Panc1 (cell line): Measurements from ENCODE around the gene PCCA. TPM values are rescaled to one million over a fixed set of nuclear protein-coding genes. Genes with fewer than 3 reads are reported as not detected.
"Not testable (repeated sequence)": the region's sequence is repeated elsewhere in the genome, so short reads cannot be mapped to it uniquely, and the experiment has no call there.

Experiments
- ATAC-seq: fragments of 200-7000 bp; cut with Tn5 transposase; 2 replicates; pipeline ENCODE4 v1.9.1; 2020; ENCODE audit warnings: mild to moderate bottlenecking, moderate library complexity
- BruUV-seq: library from RNA; stranded (reverse); fragments of 400-500 nt; replicated peaks from 2 replicates; lab custom pipeline; 2021; lab: Mats Ljungman, UMichigan
- CTCF ChIA-PET: fragments of 300-600 bp; sonication (Branson Sonifier 250); formaldehyde crosslinking; loops from one replicate; lab custom pipeline; 2022; ENCODE audit warnings: antibody characterized with exemption; lab: Charles Lee
- POLR2A ChIA-PET: fragments of 300-600 bp; sonication (Branson Sonifier 250); formaldehyde crosslinking; loops from one replicate; lab custom pipeline; 2022; ENCODE audit warnings: antibody characterized with exemption; lab: Charles Lee
- DNase-seq: peaks from one replicate; pipeline ENCODE4 v3.0.0-alpha.2; 2010; ENCODE audit warnings: low read depth, low spot score
- H3K27ac ChIP-seq: 2 replicates; pipeline ENCODE4 v1.5.1; 2011; ENCODE audit warnings: mild to moderate bottlenecking, low read length, inconsistent platforms
- H3K27me3 ChIP-seq: fragments of 200-500 bp; sonication (Bioruptor generic); 2 replicates; pipeline ENCODE4 v1.6.0; 2014; ENCODE audit warnings: low read length, inconsistent platforms; ENCODE audit not compliant: control insufficient read depth, insufficient read depth
- H3K36me3 ChIP-seq: fragments of 200-500 bp; sonication (Bioruptor generic); 2 replicates; pipeline ENCODE4 v1.5.1; 2014; ENCODE audit warnings: inconsistent platforms, mild to moderate bottlenecking, low read length, moderate library complexity; ENCODE audit not compliant: control insufficient read depth, insufficient read depth
- H3K4me1 ChIP-seq: 2 replicates; pipeline ENCODE4 v1.5.1; 2011; ENCODE audit warnings: inconsistent platforms, mild to moderate bottlenecking, low read length, moderate library complexity; ENCODE audit not compliant: control insufficient read depth, insufficient read depth
- H3K4me3 ChIP-seq, 2 experiments: 2 replicates each; pipeline ENCODE4 v1.5.1; 2011 to 2012; ENCODE audit warnings: low read depth in 2 of 2, low read length in 2 of 2, mild to moderate bottlenecking in 2 of 2, inconsistent platforms in 1 of 2, moderate library complexity in 1 of 2
- H3K9me3 ChIP-seq: fragments of 200-500 bp; sonication (Bioruptor generic); 2 replicates; pipeline ENCODE4 v1.5.1; 2014; ENCODE audit warnings: low read depth, mild to moderate bottlenecking, inconsistent platforms, low read length, moderate library complexity; ENCODE audit not compliant: control insufficient read depth, insufficient read depth
- CTCF ChIP-seq: fragments of 450-650 bp; IDR thresholded peaks from 2 replicates; pipeline ENCODE4 v1.5.1; 2017; ENCODE audit warnings: mild to moderate bottlenecking
- POLR2AphosphoS5 ChIP-seq: IDR thresholded peaks from 2 replicates; pipeline ENCODE4 v1.6.1; 2012; ENCODE audit warnings: mild to moderate bottlenecking, low read depth, low read length, moderate library complexity
- REST ChIP-seq, 2 experiments: IDR thresholded peaks; 2 replicates each; pipeline ENCODE4 v1.6.1; 2011 to 2012; ENCODE audit warnings: low read depth in 2 of 2, control low read depth in 1 of 2, low read length in 1 of 2, mild to moderate bottlenecking in 1 of 2, moderate library complexity in 1 of 2; ENCODE audit not compliant: insufficient read depth in 1 of 2
- SIN3A ChIP-seq: IDR thresholded peaks from 2 replicates; pipeline ENCODE4 v1.6.1; 2012; ENCODE audit warnings: low read depth, mild to moderate bottlenecking, low read length, moderate library complexity, borderline replicate concordance; ENCODE audit not compliant: insufficient read depth
- TCF7L2 ChIP-seq: IDR thresholded peaks from 2 replicates; pipeline ENCODE4 v1.6.1; 2011; ENCODE audit warnings: mild to moderate bottlenecking, low read depth, low read length, inconsistent platforms
- in situ Hi-C: cut with HindIII; loops from 2 replicates; pipeline ENCODE4 v1.10.0; 2016; ENCODE audit warnings: low sequenced_read_pairs, low pct_unique_long_range_greater_than_20kb
- intact Hi-C: fragments of 100-400 bp; cut with micrococcal nuclease; formaldehyde crosslinking; loops from one replicate; pipeline ENCODE4 v1.10.0; 2022; ENCODE audit not compliant: unreplicated experiment
- total RNA-seq: library from RNA; stranded (reverse); gene quantifications from one replicate; pipeline ENCODE4 v1.2.1, GENCODE V29; 2021; ENCODE audit not compliant: unreplicated experiment

PCCA gene
- total RNA-seq, 1 experiment from 2014 or later: 14.7 TPM

GRCh38 chr13:100573121-100573520, 484.2 kb downstream of the PCCA start:
- ChIA-PET POLR2A (no interaction called here), CTCF (interaction anchor here (0.6 kb wide), 4 partner anchors 13 to 1184 kb away, joined by 3 to 10 read pairs (median 4); no protein-coding TSS in a partner anchor)
- ATAC-seq: peak; percentile 87
- H3K27me3 ChIP-seq: no peaks in the 10 kb centered on the region
- no peak overlapping the region for H3K4me3 ChIP-seq
- no peaks in the 10 kb centered on the region for H3K4me1 ChIP-seq
- BruUV-seq: no TSS peak
- H3K9me3 ChIP-seq: no peaks in the 10 kb centered on the region
- in situ Hi-C loops (no loop called here), intact Hi-C loops (no loop called here)
- H3K36me3 ChIP-seq: no peaks in the 10 kb centered on the region
- DNase-seq: peak; percentile 48
- H3K27ac ChIP-seq: no peak overlapping the region
- TF ChIP-seq SIN3A (no peak), CTCF (peak; percentile 70), REST (IDR thresholded peaks at IDR 0.05; ENCODE audit: insufficient read depth in 1 of 2, low read depth in 2 of 2, low read length in 1 of 2) (no peak), TCF7L2 (no peak), POLR2AphosphoS5 (no peak)

- intact Hi-C loops, POLR2A ChIA-PET, H3K27ac ChIP-seq, H3K4me1 ChIP-seq, H3K27me3 ChIP-seq, H3K4me3 ChIP-seq, CTCF ChIA-PET, in situ Hi-C loops, H3K9me3 ChIP-seq, BruUV-seq, H3K36me3 ChIP-seq, DNase-seq, ATAC-seq: not testable (repeated sequence)
Observed at GRCh38 chr13:100577239-100577638, 488.3 kb downstream of the PCCA start.

Other genes starting within 250 kb of the PCCA start
- 5.2 TPM for gene ZIC5, start 117.3 kb upstream of the PCCA start, total RNA-seq
- 54.5 TPM for gene ZIC2, start 107.3 kb upstream of the PCCA start, total RNA-seq